CD4-positive, alpha-beta T cell treated with Interleukin-1 beta for 1 hour (primary cell): ENCODE measurements around the gene SLC22A15.
"Not testable (repeated sequence)": the region's sequence is repeated elsewhere in the genome, so short reads cannot be mapped to it uniquely, and the experiment has no call there.

Source experiments
- DNase-seq, 2 donors: peaks; one replicate each; pipeline ENCODE4 v3.0.0-alpha.2; 2020 to 2022

Gene SLC22A15

GRCh38 chr1:116044071-116044470, 67.8 kb downstream of the SLC22A15 start:
- no peak for DNase-seq

GRCh38 chr1:116046933-116047332, 70.6 kb downstream of the SLC22A15 start:
- not testable (repeated sequence) for DNase-seq

- DNase-seq: not testable (repeated sequence)
These were observed 75.6 kb downstream of the SLC22A15 start for GRCh38 chr1:116051896-116052295.

GRCh38 chr1:116062201-116062600, 85.9 kb downstream of the SLC22A15 start:
- DNase-seq: no peak

GRCh38 chr1:116064616-116065015, 88.3 kb downstream of the SLC22A15 start:
- no peak for DNase-seq

- DNase-seq: no peak
These were observed 90.7 kb downstream of the SLC22A15 start for GRCh38 chr1:116066868-116067565.

- no peak for DNase-seq
These were observed 91.2 kb downstream of the SLC22A15 start for GRCh38 chr1:116067566-116067890.

GRCh38 chr1:116075575-116075974, 99.3 kb downstream of the SLC22A15 start:
- DNase-seq: no peak

- DNase-seq: no peak
These were observed 99.7 kb downstream of the SLC22A15 start for GRCh38 chr1:116075990-116076389.

- no peak for DNase-seq
These were observed 100.5 kb downstream of the SLC22A15 start for GRCh38 chr1:116076831-116077230.

- DNase-seq: no peak
These were observed 102.4 kb downstream of the SLC22A15 start for GRCh38 chr1:116078699-116079223.

GRCh38 chr1:116087628-116088027, 111.3 kb downstream of the SLC22A15 start:
- no peak for DNase-seq

- no peak for DNase-seq
These were observed 113.6 kb downstream of the SLC22A15 start for GRCh38 chr1:116089870-116090269.

GRCh38 chr1:116091083-116091482, 114.8 kb downstream of the SLC22A15 start:
- no peak for DNase-seq

GRCh38 chr1:116092752-116093489, 116.6 kb downstream of the SLC22A15 start:
- DNase-seq: no peak

- DNase-seq: no peak
These were observed 118.7 kb downstream of the SLC22A15 start for GRCh38 chr1:116095027-116095426.

GRCh38 chr1:116096013-116096618, 119.8 kb downstream of the SLC22A15 start:
- DNase-seq: no peak

- DNase-seq: no peak
These were observed 121.3 kb downstream of the SLC22A15 start for GRCh38 chr1:116097626-116098025.

GRCh38 chr1:116099379-116099778, 123.1 kb downstream of the SLC22A15 start:
- DNase-seq: no peak

GRCh38 chr1:116099919-116100318, 123.6 kb downstream of the SLC22A15 start:
- no peak for DNase-seq

- no peak for DNase-seq
These were observed 128.4 kb downstream of the SLC22A15 start for GRCh38 chr1:116104667-116105066.

GRCh38 chr1:116105996-116106395, 129.7 kb downstream of the SLC22A15 start:
- DNase-seq: no peak

- DNase-seq: no peak
These were observed 130.3 kb downstream of the SLC22A15 start for GRCh38 chr1:116106646-116107045.

- DNase-seq: no peak
These were observed 131.1 kb downstream of the SLC22A15 start for GRCh38 chr1:116107371-116107770.
